ENCODE measurements around the gene GPR65. TPM values are rescaled to one million over a fixed set of nuclear protein-coding genes. Genes with fewer than 3 reads are reported as not detected.

GPR65 gene
- total and polyA plus RNA-seq, 2 experiments from 2014 or later: not detected

DNA sequence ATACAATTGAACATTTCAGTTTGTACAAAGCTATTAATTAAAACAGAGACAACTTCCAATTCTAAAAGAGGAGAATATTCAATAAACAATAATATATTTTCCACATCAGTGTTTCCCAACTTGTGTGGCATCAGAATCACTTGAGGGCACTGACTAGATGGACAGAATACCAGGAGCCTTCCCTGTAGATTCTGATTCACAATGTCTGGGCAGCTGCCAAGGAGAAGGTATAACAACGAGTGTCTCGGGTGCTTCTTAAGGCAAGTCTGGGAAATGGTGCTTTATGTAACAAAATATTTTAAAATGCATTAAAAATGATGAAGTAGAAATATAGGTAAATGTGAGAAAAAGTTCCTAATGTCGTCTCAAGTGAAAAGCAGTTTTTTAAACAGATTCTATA, 38.1 kb upstream of the GPR65 start:
- Histone ChIP-seq H4K20me1 (replicated peaks; ENCODE audit: insufficient read depth) (no peaks in the 10 kb centered on the region), H3K4me3 (no peak overlapping the region), H3K4me2 (no peak overlapping the region), H3K27me3 (ENCODE audit: insufficient read depth) (no peaks in the 10 kb centered on the region), H3K79me2 (replicated peaks; ENCODE audit: insufficient read depth) (no peaks in the 10 kb centered on the region), H3K27ac (ENCODE audit: low read depth) (no peak overlapping the region), H3K36me3 (ENCODE audit: insufficient read depth) (no peaks in the 10 kb centered on the region), H3K4me1 (ENCODE audit: insufficient read depth) (no peaks in the 10 kb centered on the region), H3F3A (replicated peaks; ENCODE audit: low read depth) (no peaks in the 10 kb centered on the region), H3K9me2 (ENCODE audit: insufficient read depth) (no peaks in the 10 kb centered on the region), H2AFZ (no peak overlapping the region)
- Mint-ChIP-seq H3K4me3 (no peak overlapping the region), H3K4me1 (no peaks in the 10 kb centered on the region), H3K9me3 (no peaks in the 10 kb centered on the region; the same call in 2 of the 3 replicates), H3K36me3 (ENCODE audit: low read depth) (no peaks in the 10 kb centered on the region), H3K27me3 (ENCODE audit: insufficient read depth, low read depth, poor library complexity) (peaks cover 1% of the 10 kb centered on the region), H3K27ac (no peak overlapping the region)
- TF ChIP-seq ZNF114 (CRISPR knock-in tag; IDR thresholded peaks at IDR 0.05) (no peak), ZNF331 (CRISPR knock-in tag; IDR thresholded peaks at IDR 0.05; ENCODE audit: low read depth) (no peak), NANOG (IDR thresholded peaks at IDR 0.05; ENCODE audit: borderline replicate concordance) (no peak), CREB1 (CRISPR knock-in tag; IDR thresholded peaks at IDR 0.05; ENCODE audit: low read depth) (no peak), REST (IDR thresholded peaks at IDR 0.05; ENCODE audit: unreplicated experiment) (no peak), JUNB (IDR thresholded peaks at IDR 0.05; ENCODE audit: unreplicated experiment) (no peak), EZH2 (IDR thresholded peaks at IDR 0.05; ENCODE audit: low read depth, unreplicated experiment) (no peak), EZH2phosphoT487 (IDR thresholded peaks at IDR 0.05; ENCODE audit: unreplicated experiment) (no peak), STAT1 (IDR thresholded peaks at IDR 0.05; ENCODE audit: unreplicated experiment) (no peak), POLR2AphosphoS5 (IDR thresholded peaks at IDR 0.05; ENCODE audit: low read depth) (no peak)
- TF ChIP-seq, protein P1, sequence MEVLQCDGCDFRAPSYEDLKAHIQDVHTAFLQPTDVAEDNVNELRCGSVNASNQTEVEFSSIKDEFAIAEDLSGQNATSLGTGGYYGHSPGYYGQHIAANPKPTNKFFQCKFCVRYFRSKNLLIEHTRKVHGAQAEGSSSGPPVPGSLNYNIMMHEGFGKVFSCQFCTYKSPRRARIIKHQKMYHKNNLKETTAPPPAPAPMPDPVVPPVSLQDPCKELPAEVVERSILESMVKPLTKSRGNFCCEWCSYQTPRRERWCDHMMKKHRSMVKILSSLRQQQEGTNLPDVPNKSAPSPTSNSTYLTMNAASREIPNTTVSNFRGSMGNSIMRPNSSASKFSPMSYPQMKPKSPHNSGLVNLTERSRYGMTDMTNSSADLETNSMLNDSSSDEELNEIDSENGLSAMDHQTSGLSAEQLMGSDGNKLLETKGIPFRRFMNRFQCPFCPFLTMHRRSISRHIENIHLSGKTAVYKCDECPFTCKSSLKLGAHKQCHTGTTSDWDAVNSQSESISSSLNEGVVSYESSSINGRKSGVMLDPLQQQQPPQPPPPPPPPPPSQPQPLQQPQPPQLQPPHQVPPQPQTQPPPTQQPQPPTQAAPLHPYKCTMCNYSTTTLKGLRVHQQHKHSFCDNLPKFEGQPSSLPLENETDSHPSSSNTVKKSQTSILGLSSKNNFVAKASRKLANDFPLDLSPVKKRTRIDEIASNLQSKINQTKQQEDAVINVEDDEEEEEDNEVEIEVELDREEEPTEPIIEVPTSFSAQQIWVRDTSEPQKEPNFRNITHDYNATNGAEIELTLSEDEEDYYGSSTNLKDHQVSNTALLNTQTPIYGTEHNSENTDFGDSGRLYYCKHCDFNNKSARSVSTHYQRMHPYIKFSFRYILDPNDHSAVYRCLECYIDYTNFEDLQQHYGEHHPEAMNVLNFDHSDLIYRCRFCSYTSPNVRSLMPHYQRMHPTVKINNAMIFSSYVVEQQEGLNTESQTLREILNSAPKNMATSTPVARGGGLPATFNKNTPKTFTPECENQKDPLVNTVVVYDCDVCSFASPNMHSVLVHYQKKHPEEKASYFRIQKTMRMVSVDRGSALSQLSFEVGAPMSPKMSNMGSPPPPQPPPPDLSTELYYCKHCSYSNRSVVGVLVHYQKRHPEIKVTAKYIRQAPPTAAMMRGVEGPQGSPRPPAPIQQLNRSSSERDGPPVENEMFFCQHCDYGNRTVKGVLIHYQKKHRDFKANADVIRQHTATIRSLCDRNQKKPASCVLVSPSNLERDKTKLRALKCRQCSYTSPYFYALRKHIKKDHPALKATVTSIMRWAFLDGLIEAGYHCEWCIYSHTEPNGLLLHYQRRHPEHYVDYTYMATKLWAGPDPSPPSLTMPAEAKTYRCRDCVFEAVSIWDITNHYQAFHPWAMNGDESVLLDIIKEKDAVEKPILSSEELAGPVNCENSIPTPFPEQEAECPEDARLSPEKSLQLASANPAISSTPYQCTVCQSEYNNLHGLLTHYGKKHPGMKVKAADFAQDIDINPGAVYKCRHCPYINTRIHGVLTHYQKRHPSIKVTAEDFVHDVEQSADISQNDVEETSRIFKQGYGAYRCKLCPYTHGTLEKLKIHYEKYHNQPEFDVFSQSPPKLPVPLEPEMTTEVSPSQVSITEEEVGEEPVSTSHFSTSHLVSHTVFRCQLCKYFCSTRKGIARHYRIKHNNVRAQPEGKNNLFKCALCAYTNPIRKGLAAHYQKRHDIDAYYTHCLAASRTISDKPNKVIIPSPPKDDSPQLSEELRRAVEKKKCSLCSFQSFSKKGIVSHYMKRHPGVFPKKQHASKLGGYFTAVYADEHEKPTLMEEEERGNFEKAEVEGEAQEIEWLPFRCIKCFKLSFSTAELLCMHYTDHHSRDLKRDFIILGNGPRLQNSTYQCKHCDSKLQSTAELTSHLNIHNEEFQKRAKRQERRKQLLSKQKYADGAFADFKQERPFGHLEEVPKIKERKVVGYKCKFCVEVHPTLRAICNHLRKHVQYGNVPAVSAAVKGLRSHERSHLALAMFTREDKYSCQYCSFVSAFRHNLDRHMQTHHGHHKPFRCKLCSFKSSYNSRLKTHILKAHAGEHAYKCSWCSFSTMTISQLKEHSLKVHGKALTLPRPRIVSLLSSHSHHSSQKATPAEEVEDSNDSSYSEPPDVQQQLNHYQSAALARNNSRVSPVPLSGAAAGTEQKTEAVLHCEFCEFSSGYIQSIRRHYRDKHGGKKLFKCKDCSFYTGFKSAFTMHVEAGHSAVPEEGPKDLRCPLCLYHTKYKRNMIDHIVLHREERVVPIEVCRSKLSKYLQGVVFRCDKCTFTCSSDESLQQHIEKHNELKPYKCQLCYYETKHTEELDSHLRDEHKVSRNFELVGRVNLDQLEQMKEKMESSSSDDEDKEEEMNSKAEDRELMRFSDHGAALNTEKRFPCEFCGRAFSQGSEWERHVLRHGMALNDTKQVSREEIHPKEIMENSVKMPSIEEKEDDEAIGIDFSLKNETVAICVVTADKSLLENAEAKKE (CRISPR knock-in tag; IDR thresholded peaks at IDR 0.05): no peak
- TF ChIP-seq, protein P2, sequence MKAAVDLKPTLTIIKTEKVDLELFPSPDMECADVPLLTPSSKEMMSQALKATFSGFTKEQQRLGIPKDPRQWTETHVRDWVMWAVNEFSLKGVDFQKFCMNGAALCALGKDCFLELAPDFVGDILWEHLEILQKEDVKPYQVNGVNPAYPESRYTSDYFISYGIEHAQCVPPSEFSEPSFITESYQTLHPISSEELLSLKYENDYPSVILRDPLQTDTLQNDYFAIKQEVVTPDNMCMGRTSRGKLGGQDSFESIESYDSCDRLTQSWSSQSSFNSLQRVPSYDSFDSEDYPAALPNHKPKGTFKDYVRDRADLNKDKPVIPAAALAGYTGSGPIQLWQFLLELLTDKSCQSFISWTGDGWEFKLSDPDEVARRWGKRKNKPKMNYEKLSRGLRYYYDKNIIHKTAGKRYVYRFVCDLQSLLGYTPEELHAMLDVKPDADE (IDR thresholded peaks at IDR 0.05): no peak
- TF ChIP-seq, protein P3, sequence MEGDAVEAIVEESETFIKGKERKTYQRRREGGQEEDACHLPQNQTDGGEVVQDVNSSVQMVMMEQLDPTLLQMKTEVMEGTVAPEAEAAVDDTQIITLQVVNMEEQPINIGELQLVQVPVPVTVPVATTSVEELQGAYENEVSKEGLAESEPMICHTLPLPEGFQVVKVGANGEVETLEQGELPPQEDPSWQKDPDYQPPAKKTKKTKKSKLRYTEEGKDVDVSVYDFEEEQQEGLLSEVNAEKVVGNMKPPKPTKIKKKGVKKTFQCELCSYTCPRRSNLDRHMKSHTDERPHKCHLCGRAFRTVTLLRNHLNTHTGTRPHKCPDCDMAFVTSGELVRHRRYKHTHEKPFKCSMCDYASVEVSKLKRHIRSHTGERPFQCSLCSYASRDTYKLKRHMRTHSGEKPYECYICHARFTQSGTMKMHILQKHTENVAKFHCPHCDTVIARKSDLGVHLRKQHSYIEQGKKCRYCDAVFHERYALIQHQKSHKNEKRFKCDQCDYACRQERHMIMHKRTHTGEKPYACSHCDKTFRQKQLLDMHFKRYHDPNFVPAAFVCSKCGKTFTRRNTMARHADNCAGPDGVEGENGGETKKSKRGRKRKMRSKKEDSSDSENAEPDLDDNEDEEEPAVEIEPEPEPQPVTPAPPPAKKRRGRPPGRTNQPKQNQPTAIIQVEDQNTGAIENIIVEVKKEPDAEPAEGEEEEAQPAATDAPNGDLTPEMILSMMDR (conservative IDR thresholded peaks at IDR 0.05; ENCODE audit: low read depth in 2 of 2): no peak
- ATAC-seq: no peak
- no peak for DNase-seq (ENCODE audit: low spot score)

Measured in GM23338 (cell line).